DND-41 (cell line): ENCODE results near the gene SPO11.

Source experiments
- CTCF ChIP-seq: IDR thresholded peaks from 2 replicates; pipeline ENCODE4 v1.5.1; 2012; ENCODE audit warnings: borderline replicate concordance, low read length, moderate library complexity, mild to moderate bottlenecking; ENCODE audit not compliant: poor library complexity, severe bottlenecking; ENCODE audit errors: extremely low read depth
- EZH2 ChIP-seq: IDR thresholded peaks from 3 replicates; pipeline ENCODE4 v1.6.1; 2012; ENCODE audit warnings: borderline replicate concordance, low read depth, mild to moderate bottlenecking, moderate library complexity, low read length, inconsistent platforms; ENCODE audit not compliant: severe bottlenecking

- no peak for TF ChIP-seq CTCF
- TF ChIP-seq EZH2, result no peak
Measured at GRCh38 chr20:57375652-57376230, 46.1 kb downstream of the SPO11 start.
